ENCODE results near the gene GALNT18. TPM values are rescaled to one million over a fixed set of nuclear protein-coding genes. Genes with fewer than 3 reads are reported as not detected.

GALNT18 gene
- total RNA-seq, 1 experiment from 2014 or later = 1.7 TPM

GRCh38 chr11:11667056-11667455 lies 45.3 kb upstream of the GALNT18 start:
- Histone ChIP-seq H4K20me1 (ENCODE audit: control insufficient read depth, insufficient read depth, insufficient read length) (no peaks in the 10 kb centered on the region), H3K79me2 (ENCODE audit: insufficient read depth, low read length) (no peaks in the 10 kb centered on the region), H2BK120ac (ENCODE audit: low read depth, low read length, poor library complexity, severe bottlenecking) (no peak overlapping the region), H3K23ac (ENCODE audit: insufficient read length, low read depth, low read length) (no peak overlapping the region), H3K4me1 (ENCODE audit: insufficient read depth, low read length) (peaks cover 5% of the 10 kb centered on the region; the same call in 1 of the 2 replicates), H3K9ac (ENCODE audit: extremely low read depth, insufficient read length, low read length) (no peak overlapping the region), H2AK5ac (ENCODE audit: insufficient read length, low read length) (no peak overlapping the region), H2AFZ (ENCODE audit: low read length) (no peak overlapping the region), H3K14ac (ENCODE audit: insufficient read depth, low read length) (no peak overlapping the region), H4K91ac (ENCODE audit: insufficient read length, low read depth, low read length) (no peak overlapping the region), H3K18ac (ENCODE audit: insufficient read length, low read depth, low read length) (no peak overlapping the region), H2BK15ac (ENCODE audit: low read depth, low read length) (no peak overlapping the region), H4K5ac (ENCODE audit: insufficient read length, low read depth, low read length) (no peak overlapping the region), H3T11ph (ENCODE audit: low read length) (no peak overlapping the region), H3K27ac (ENCODE audit: insufficient read length, low read depth, low read length) (no peak overlapping the region), H2BK20ac (ENCODE audit: low read depth, low read length, poor library complexity, severe bottlenecking) (no peak overlapping the region), H2BK5ac (ENCODE audit: insufficient read length, low read length) (no peak overlapping the region), H3K4me2 (ENCODE audit: insufficient read depth, insufficient read length, low read length) (no peak overlapping the region), H3K56ac (ENCODE audit: insufficient read length, low read depth, low read length) (no peak overlapping the region), H3K4ac (ENCODE audit: low read depth, low read length) (no peak overlapping the region), H3K23me2 (ENCODE audit: insufficient read length, low read depth, low read length, poor library complexity, severe bottlenecking) (no peaks in the 10 kb centered on the region), H4K8ac (replicated peaks; ENCODE audit: insufficient read length, low read depth, low read length) (no peak overlapping the region), H3K9me3 (ENCODE audit: control insufficient read depth, low read depth, low read length) (no peaks in the 10 kb centered on the region), H3K27me3 (ENCODE audit: insufficient read depth, low read length) (no peaks in the 10 kb centered on the region), H2BK12ac (ENCODE audit: insufficient read length, low read depth, low read length) (no peak overlapping the region), H3K79me1 (ENCODE audit: insufficient read depth, low read depth, low read length, poor library complexity, severe bottlenecking) (no peaks in the 10 kb centered on the region)
- peaks cover 16 to 17% of the 10 kb centered on the region in 2 experiments for H3K4me1 Mint-ChIP-seq
- H3K4me3 Mint-ChIP-seq = no peak overlapping the region
- no peak for DNase-seq
- H3K27ac Mint-ChIP-seq = no peak overlapping the region
- H3K36me3 Mint-ChIP-seq (ENCODE audit: insufficient read depth in 1 of 3, low read depth in 3 of 3) = peaks cover 2 to 15% (median 3%) of the 10 kb centered on the region in 3 experiments; a peak in 6 of 7 replicates
- peaks cover 9% of the 10 kb centered on the region for H3K27me3 Mint-ChIP-seq (ENCODE audit: low read depth)
- TF ChIP-seq, protein P1, sequence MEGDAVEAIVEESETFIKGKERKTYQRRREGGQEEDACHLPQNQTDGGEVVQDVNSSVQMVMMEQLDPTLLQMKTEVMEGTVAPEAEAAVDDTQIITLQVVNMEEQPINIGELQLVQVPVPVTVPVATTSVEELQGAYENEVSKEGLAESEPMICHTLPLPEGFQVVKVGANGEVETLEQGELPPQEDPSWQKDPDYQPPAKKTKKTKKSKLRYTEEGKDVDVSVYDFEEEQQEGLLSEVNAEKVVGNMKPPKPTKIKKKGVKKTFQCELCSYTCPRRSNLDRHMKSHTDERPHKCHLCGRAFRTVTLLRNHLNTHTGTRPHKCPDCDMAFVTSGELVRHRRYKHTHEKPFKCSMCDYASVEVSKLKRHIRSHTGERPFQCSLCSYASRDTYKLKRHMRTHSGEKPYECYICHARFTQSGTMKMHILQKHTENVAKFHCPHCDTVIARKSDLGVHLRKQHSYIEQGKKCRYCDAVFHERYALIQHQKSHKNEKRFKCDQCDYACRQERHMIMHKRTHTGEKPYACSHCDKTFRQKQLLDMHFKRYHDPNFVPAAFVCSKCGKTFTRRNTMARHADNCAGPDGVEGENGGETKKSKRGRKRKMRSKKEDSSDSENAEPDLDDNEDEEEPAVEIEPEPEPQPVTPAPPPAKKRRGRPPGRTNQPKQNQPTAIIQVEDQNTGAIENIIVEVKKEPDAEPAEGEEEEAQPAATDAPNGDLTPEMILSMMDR (conservative IDR thresholded peaks at IDR 0.05) = peak; percentile 19; the same call in 1 of the 3 replicates
- no CpG with 5 or more reads among the region's 3 CpGs for WGBS (ENCODE audit: extremely low coverage, insufficient read length, low lambda C conversion rate)
- H3K9me3 Mint-ChIP-seq = peaks cover 16 to 18% of the 10 kb centered on the region in 2 experiments
